CD4-positive, alpha-beta T cell (primary cell): Measurements from ENCODE around the gene ARSG. TPM values are rescaled to one million over a fixed set of nuclear protein-coding genes. Genes with fewer than 3 reads are reported as not detected.

Source experiments
- ATAC-seq: fragments of 200-7000 bp; cut with Tn5 transposase; one replicate; pipeline ENCODE4 v1.10.0; 2022; ENCODE audit warnings: mild to moderate bottlenecking; ENCODE audit not compliant: poor library complexity
- CTCF ChIA-PET: fragments of 350-600 bp; sonication (Branson Sonifier 250); formaldehyde crosslinking; loops from one replicate; lab custom pipeline; 2021; ENCODE audit warnings: antibody characterized with exemption, inconsistent platforms; lab: Charles Lee
- POLR2A ChIA-PET: fragments of 350-600 bp; sonication (Branson Sonifier 250); formaldehyde crosslinking; loops from one replicate; lab custom pipeline; 2021; ENCODE audit warnings: antibody characterized with exemption, inconsistent platforms; lab: Charles Lee
- DNase-seq, 14 experiments: peaks; one replicate each; pipeline ENCODE4 v3.0.0-alpha.2; 2013 to 2020; ENCODE audit warnings: mixed read lengths in 2 of 14
- H3K27ac ChIP-seq, 2 donors: one replicate each; pipeline versions ENCODE4 v1.5.1 to v1.7.0; 2013; ENCODE audit warnings: low read length in 2 of 2, low read depth in 1 of 2, mild to moderate bottlenecking in 1 of 2
- H3K27me3 ChIP-seq, 2 experiments: 1 replicate in 1 of 2; 2 replicates in 1 of 2; pipeline versions ENCODE4 v1.6.1 to v1.7.0; 2013; ENCODE audit warnings: low read length in 2 of 2, control low read depth in 1 of 2, mild to moderate bottlenecking in 1 of 2, moderate library complexity in 1 of 2; ENCODE audit not compliant: insufficient read depth in 2 of 2, control insufficient read depth in 1 of 2
- H3K36me3 ChIP-seq: one replicate; pipeline ENCODE4 v1.6.1; 2013; ENCODE audit warnings: low read length, control low read depth; ENCODE audit not compliant: insufficient read depth
- H3K4me1 ChIP-seq: one replicate; pipeline ENCODE4 v1.6.1; 2013; ENCODE audit warnings: low read length, control low read depth; ENCODE audit not compliant: insufficient read depth
- H3K4me3 ChIP-seq: one replicate; pipeline ENCODE4 v1.5.1; 2013; ENCODE audit warnings: mild to moderate bottlenecking, low read length, moderate library complexity
- H3K9me3 ChIP-seq, 2 experiments: 1 replicate in 1 of 2; 2 replicates in 1 of 2; pipeline versions ENCODE4 v1.6.1 to v1.7.0; 2013; ENCODE audit warnings: low read length in 2 of 2, mild to moderate bottlenecking in 2 of 2, control low read depth in 1 of 2, moderate library complexity in 1 of 2; ENCODE audit not compliant: control insufficient read depth in 1 of 2, insufficient read depth in 1 of 2
- H3K27ac Mint-ChIP-seq: one replicate; pipeline ENCODE4 v1.8.0; 2020; ENCODE audit warnings: mixed read lengths
- H3K27me3 Mint-ChIP-seq: one replicate; pipeline ENCODE4 v1.8.0; 2021; ENCODE audit warnings: mixed read lengths
- H3K36me3 Mint-ChIP-seq: one replicate; pipeline ENCODE4 v1.8.0; 2021; ENCODE audit warnings: low read depth, mixed read lengths
- H3K4me1 Mint-ChIP-seq: one replicate; pipeline ENCODE4 v1.8.0; 2021; ENCODE audit warnings: low read depth, mixed read lengths
- H3K4me3 Mint-ChIP-seq: one replicate; pipeline ENCODE4 v1.8.0; 2020; ENCODE audit warnings: mild to moderate bottlenecking, mixed read lengths
- H3K9me3 Mint-ChIP-seq: one replicate; pipeline ENCODE4 v1.8.0; 2020; ENCODE audit warnings: mixed read lengths
- CTCF ChIP-seq: fragments of 200-600 bp; IDR thresholded peaks from one replicate; pipeline ENCODE4 v1.8.0; 2022; ENCODE audit warnings: antibody characterized with exemption, mild to moderate bottlenecking
- intact Hi-C, 2 experiments: fragments of 100-400 bp; cut with DNase I in 1 of 2; cut with micrococcal nuclease in 1 of 2; formaldehyde crosslinking; loops; one replicate each; pipeline versions ENCODE4 v1.15.1 to v1.9.0; 2023 to 2025; cut with DNase I, micrococcal nuclease
- total RNA-seq, 174 experiments: library from RNA in 2 of 174; stranded (reverse) in 2 of 174; gene quantifications; one replicate each; pipeline ENCODE4 v1.2.3 and lab custom pipeline; 2021 to 2026

The ARSG gene
- total RNA-seq, 2 experiments from 2014 or later: 13.8 to 16.0 TPM

GRCh38 chr17:68378268-68379176, 87.2 kb downstream of the ARSG start:
- H3K4me3 Mint-ChIP-seq: no peak overlapping the region
- H3K27ac Mint-ChIP-seq: no peak overlapping the region
- no peak for TF ChIP-seq CTCF
- CTCF ChIA-PET: interaction anchor here (0.7 kb wide), 1 partner anchor 510 kb away, joined by 3 read pairs; no protein-coding TSS in a partner anchor
- no peak for ATAC-seq
- intact Hi-C loops: no loop called here
- Histone ChIP-seq H3K36me3 (no peaks in the 10 kb centered on the region), H3K9me3 (no peaks in the 10 kb centered on the region), H3K4me3 (no peak overlapping the region), H3K27me3 (no peaks in the 10 kb centered on the region), H3K4me1 (peaks cover 8% of the 10 kb centered on the region), H3K27ac (no peak overlapping the region)
- no peaks in the 10 kb centered on the region for H3K36me3 Mint-ChIP-seq
- H3K27me3 Mint-ChIP-seq: no peaks in the 10 kb centered on the region
- H3K9me3 Mint-ChIP-seq: no peaks in the 10 kb centered on the region
- POLR2A ChIA-PET: no interaction called here
- H3K4me1 Mint-ChIP-seq: peaks cover 15% of the 10 kb centered on the region
- peak in 2 of 14 experiments; percentile 43 to 66 for DNase-seq

- intact Hi-C loops: no loop called here
- Histone ChIP-seq H3K4me1 (peaks cover 14% of the 10 kb centered on the region), H3K9me3 (no peaks in the 10 kb centered on the region), H3K27me3 (no peaks in the 10 kb centered on the region), H3K27ac (no peak overlapping the region), H3K4me3 (no peak overlapping the region), H3K36me3 (no peaks in the 10 kb centered on the region)
- TF ChIP-seq CTCF: no peak
- no peak overlapping the region for H3K4me3 Mint-ChIP-seq
- no peaks in the 10 kb centered on the region for H3K36me3 Mint-ChIP-seq
- CTCF ChIA-PET: interaction anchor here (0.7 kb wide), 1 partner anchor 511 kb away, joined by 3 read pairs; no protein-coding TSS in a partner anchor
- H3K4me1 Mint-ChIP-seq: peaks cover 21% of the 10 kb centered on the region
- H3K27ac Mint-ChIP-seq: no peak overlapping the region
- no peaks in the 10 kb centered on the region for H3K27me3 Mint-ChIP-seq
- no peak for ATAC-seq
- POLR2A ChIA-PET: no interaction called here
- no peak for DNase-seq
- no peaks in the 10 kb centered on the region for H3K9me3 Mint-ChIP-seq
These were observed 87.8 kb downstream of the ARSG start for GRCh38 chr17:68379177-68379510.

- no peak overlapping the region for H3K27ac Mint-ChIP-seq
- no peak overlapping the region for H3K4me3 ChIP-seq
- no peaks in the 10 kb centered on the region for H3K36me3 Mint-ChIP-seq
- H3K27me3 Mint-ChIP-seq: no peaks in the 10 kb centered on the region
- no peaks in the 10 kb centered on the region for H3K9me3 Mint-ChIP-seq
- peaks cover 15% of the 10 kb centered on the region for H3K4me1 ChIP-seq
- POLR2A ChIA-PET: interaction anchor here (0.9 kb wide), 1 partner anchor 90 kb away, joined by 4 read pairs; the partner anchor contains the start of gene SLC16A6
- TF ChIP-seq CTCF: no peak
- CTCF ChIA-PET: interaction anchor here (0.8 kb wide), 1 partner anchor 15 kb away, joined by 3 read pairs; no protein-coding TSS in a partner anchor
- ATAC-seq (no peak), DNase-seq (no peak)
- H3K27ac ChIP-seq: no peak overlapping the region
- no peaks in the 10 kb centered on the region for H3K27me3 ChIP-seq
- H3K36me3 ChIP-seq: no peaks in the 10 kb centered on the region
- H3K4me1 Mint-ChIP-seq: peaks cover 28% of the 10 kb centered on the region
- no peak overlapping the region for H3K4me3 Mint-ChIP-seq
- intact Hi-C loops: no loop called here
- H3K9me3 ChIP-seq: no peaks in the 10 kb centered on the region
These were observed 88.7 kb downstream of the ARSG start for GRCh38 chr17:68379692-68380677.
